ENCODE results near the gene MINDY2.

The MINDY2 gene

GRCh38 chr15:58771621-58772250 lies 634 bp downstream of the MINDY2 start:
- no peaks in the 10 kb centered on the region for H3K27me3 ChIP-seq (ENCODE audit: insufficient read depth, poor library complexity, severe bottlenecking)
- H3K27ac ChIP-seq (replicated peaks) = peak overlapping the region; percentile 84
- H3K4me3 ChIP-seq (replicated peaks; ENCODE audit: insufficient read depth, low read length) = peak overlapping the region; percentile 79
- DNase-seq (ENCODE audit: low read depth in 1 of 2, low spot score in 1 of 2) = peak; percentile 10 to 11
- TF ChIP-seq GABPA (IDR thresholded peaks at IDR 0.05; ENCODE audit: low read depth) (no peak), SPI1 (IDR thresholded peaks at IDR 0.05; ENCODE audit: borderline replicate concordance, low read depth) (no peak), POLR2AphosphoS5 (IDR thresholded peaks at IDR 0.05; ENCODE audit: low read depth) (no peak), CTCF (IDR thresholded peaks at IDR 0.05; ENCODE audit: insufficient read depth, low read length) (no peak), REST (IDR thresholded peaks at IDR 0.05; ENCODE audit: insufficient replicate concordance, low read depth) (no peak)

GRCh38 chr15:58773024-58773423 lies 1.9 kb downstream of the MINDY2 start:
- peak overlapping the region; percentile 79 for H3K4me3 ChIP-seq (replicated peaks; ENCODE audit: insufficient read depth, low read length)
- H3K27ac ChIP-seq (replicated peaks) = no peak overlapping the region
- H3K27me3 ChIP-seq (ENCODE audit: insufficient read depth, poor library complexity, severe bottlenecking) = no peaks in the 10 kb centered on the region
- TF ChIP-seq REST (IDR thresholded peaks at IDR 0.05; ENCODE audit: insufficient replicate concordance, low read depth) = no peak
- no peak for TF ChIP-seq POLR2AphosphoS5 (IDR thresholded peaks at IDR 0.05; ENCODE audit: low read depth)
- TF ChIP-seq CTCF (IDR thresholded peaks at IDR 0.05; ENCODE audit: insufficient read depth, low read length) = no peak
- no peak for TF ChIP-seq SPI1 (IDR thresholded peaks at IDR 0.05; ENCODE audit: borderline replicate concordance, low read depth)
- TF ChIP-seq GABPA (IDR thresholded peaks at IDR 0.05; ENCODE audit: low read depth) = no peak
- no peak for DNase-seq (ENCODE audit: low read depth in 1 of 2, low spot score in 1 of 2)

GRCh38 chr15:58775402-58775801 lies 4.3 kb downstream of the MINDY2 start:
- Histone ChIP-seq H3K27me3 (ENCODE audit: insufficient read depth, poor library complexity, severe bottlenecking) (no peaks in the 10 kb centered on the region), H3K4me3 (replicated peaks; ENCODE audit: insufficient read depth, low read length) (no peak overlapping the region), H3K27ac (replicated peaks) (no peak overlapping the region)
- TF ChIP-seq CTCF (IDR thresholded peaks at IDR 0.05; ENCODE audit: insufficient read depth, low read length) = no peak
- TF ChIP-seq POLR2AphosphoS5 (IDR thresholded peaks at IDR 0.05; ENCODE audit: low read depth) = no peak
- no peak for DNase-seq (ENCODE audit: low read depth in 1 of 2, low spot score in 1 of 2)

- no peak for TF ChIP-seq SPI1 (IDR thresholded peaks at IDR 0.05; ENCODE audit: borderline replicate concordance, low read depth)
- no peak for TF ChIP-seq CTCF (IDR thresholded peaks at IDR 0.05; ENCODE audit: insufficient read depth, low read length)
- Histone ChIP-seq H3K27ac (replicated peaks) (no peak overlapping the region), H3K4me3 (replicated peaks; ENCODE audit: insufficient read depth, low read length) (no peak overlapping the region), H3K27me3 (ENCODE audit: insufficient read depth, poor library complexity, severe bottlenecking) (no peaks in the 10 kb centered on the region)
- DNase-seq (ENCODE audit: low read depth in 1 of 2, low spot score in 1 of 2) = no peak
Measured at GRCh38 chr15:58777107-58777506, 6.0 kb downstream of the MINDY2 start.
